IPS DF 6.9 (cell line): Measurements from ENCODE around the gene HNF4A.

ENCODE experiments used
- DNase-seq: peaks from one replicate; pipeline ENCODE4 v3.0.0-alpha.2; 2013; ENCODE audit warnings: low read depth, low spot score
- H3K27ac ChIP-seq: one replicate; pipeline ENCODE4 v1.5.1; 2013; ENCODE audit warnings: low read length, control low read depth
- H3K27me3 ChIP-seq: 2 replicates; pipeline ENCODE4 v1.6.1; 2013; ENCODE audit warnings: mild to moderate bottlenecking, low read length; ENCODE audit not compliant: control insufficient read depth, insufficient read depth
- H3K36me3 ChIP-seq: 2 replicates; pipeline ENCODE4 v1.6.1; 2013; ENCODE audit warnings: low read length; ENCODE audit not compliant: control insufficient read depth, insufficient read depth
- H3K4me1 ChIP-seq: 2 replicates; pipeline ENCODE4 v1.6.1; 2013; ENCODE audit warnings: low read length; ENCODE audit not compliant: control insufficient read depth, insufficient read depth
- H3K4me3 ChIP-seq: 2 replicates; pipeline ENCODE4 v1.5.1; 2013; ENCODE audit warnings: mild to moderate bottlenecking, low read length
- H3K9me3 ChIP-seq: 2 replicates; pipeline ENCODE4 v1.6.1; 2013; ENCODE audit warnings: low read length, inconsistent platforms; ENCODE audit not compliant: control insufficient read depth, insufficient read depth
- WGBS: extraction: QIAGEN DNeasy Blood & Tissue Kit; methylation state at CpG from one replicate; pipeline ENCODE4 v1.1.7; 2013; ENCODE audit warnings: mixed read lengths, missing lambda C conversion rate; ENCODE audit not compliant: insufficient read length, insufficient coverage; 5-methylcytosine and 5-hydroxymethylcytosine counted together

Gene HNF4A

DNA sequence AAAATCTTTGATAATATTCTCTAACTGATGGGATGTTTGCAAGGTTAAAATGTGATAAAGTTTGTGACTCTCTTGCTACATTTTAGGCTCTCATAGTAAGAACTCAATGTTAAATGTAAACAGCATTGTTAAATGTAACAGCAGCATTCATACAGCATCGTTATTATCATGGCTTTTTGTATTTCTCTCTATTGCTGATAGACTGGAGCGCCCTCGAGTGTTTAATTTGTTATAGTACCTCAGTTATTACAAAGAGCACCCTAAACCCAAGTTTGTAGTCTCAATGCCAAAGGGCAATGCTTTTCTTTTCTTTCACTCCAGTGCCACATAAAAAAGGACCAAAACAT is 105.3 kb downstream of the HNF4A start:
- no CpG with 5 or more reads among the region's 3 CpGs for WGBS
- Histone ChIP-seq H3K4me3 (no peak overlapping the region), H3K36me3 (no peaks in the 10 kb centered on the region), H3K27ac (no peak overlapping the region), H3K4me1 (no peaks in the 10 kb centered on the region), H3K9me3 (no peaks in the 10 kb centered on the region), H3K27me3 (no peaks in the 10 kb centered on the region)
- no peak for DNase-seq

DNA sequence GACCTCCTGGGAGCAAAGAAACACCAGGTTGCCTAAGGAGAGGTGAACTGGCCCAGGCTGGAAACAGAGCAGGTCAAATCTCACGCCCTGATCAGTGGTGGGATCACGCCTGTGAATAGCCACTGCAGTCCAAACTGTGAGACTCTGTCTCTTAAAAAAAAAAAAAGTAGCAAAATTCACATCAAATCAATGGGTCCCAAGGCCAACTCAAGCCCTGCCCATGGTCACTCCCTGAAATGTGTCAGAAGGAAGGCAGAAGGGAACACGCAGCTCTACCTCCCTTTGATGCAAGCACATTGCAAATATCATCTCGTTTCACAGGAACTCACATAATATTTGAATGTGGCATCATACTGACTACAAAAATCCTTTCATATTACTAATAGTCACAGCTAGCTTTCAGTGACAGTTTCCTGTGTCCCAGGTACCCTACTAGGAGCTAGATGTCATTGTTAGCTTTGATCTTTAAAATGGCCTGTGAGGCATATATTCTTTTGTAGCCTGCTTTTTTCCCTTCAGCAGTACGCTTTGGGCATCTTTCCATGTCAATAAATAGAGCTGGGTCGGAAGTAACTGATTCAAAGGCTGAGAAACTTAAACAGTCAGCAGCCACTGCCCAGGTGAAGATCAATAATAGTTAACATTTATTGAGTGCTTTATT is 105.8 kb downstream of the HNF4A start:
- no peaks in the 10 kb centered on the region for H3K36me3 ChIP-seq
- WGBS = no CpG with 5 or more reads among the region's 6 CpGs
- H3K4me1 ChIP-seq = no peaks in the 10 kb centered on the region
- H3K9me3 ChIP-seq = no peaks in the 10 kb centered on the region
- H3K27me3 ChIP-seq = no peaks in the 10 kb centered on the region
- H3K4me3 ChIP-seq = no peak overlapping the region
- no peak for DNase-seq
- H3K27ac ChIP-seq = no peak overlapping the region

- Histone ChIP-seq H3K9me3 (no peaks in the 10 kb centered on the region), H3K4me1 (no peaks in the 10 kb centered on the region), H3K27ac (no peak overlapping the region), H3K36me3 (no peaks in the 10 kb centered on the region), H3K27me3 (no peaks in the 10 kb centered on the region), H3K4me3 (no peak overlapping the region)
- no peak for DNase-seq
- WGBS = no CpG with 5 or more reads among the region's 5 CpGs
Observed at GRCh38 chr20:44461803-44462174, 106.3 kb downstream of the HNF4A start.

- H3K4me3 ChIP-seq = no peak overlapping the region
- H3K27ac ChIP-seq = no peak overlapping the region
- WGBS = no CpG with 5 or more reads among the region's 5 CpGs
- DNase-seq = no peak
- H3K36me3 ChIP-seq = no peaks in the 10 kb centered on the region
- H3K9me3 ChIP-seq = no peaks in the 10 kb centered on the region
- no peaks in the 10 kb centered on the region for H3K27me3 ChIP-seq
- H3K4me1 ChIP-seq = peaks cover 2% of the 10 kb centered on the region; the same call in 1 of the 2 replicates
Observed at GRCh38 chr20:44463466-44463865, 108.0 kb downstream of the HNF4A start.

DNA sequence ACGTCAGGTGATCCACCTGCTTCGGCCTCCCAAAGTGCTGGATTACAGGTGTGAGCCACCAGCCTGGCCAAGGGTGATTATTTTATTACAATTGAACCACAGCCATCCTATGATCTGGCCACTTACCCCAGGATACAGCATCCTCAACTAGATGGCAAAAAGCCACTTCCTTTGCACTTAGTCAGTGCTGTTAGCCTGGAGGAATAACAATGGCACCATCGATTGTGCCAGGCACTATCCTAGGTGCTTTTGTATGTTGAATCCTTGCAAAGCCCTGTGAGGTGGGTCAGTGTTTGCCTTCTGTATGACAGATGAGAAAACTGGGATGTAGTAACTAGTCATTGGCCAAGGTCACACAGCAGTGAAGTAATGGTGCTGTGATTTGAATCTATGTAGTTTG is 109.0 kb downstream of the HNF4A start:
- no peak overlapping the region for H3K4me3 ChIP-seq
- no peaks in the 10 kb centered on the region for H3K27me3 ChIP-seq
- WGBS = no CpG with 5 or more reads among the region's 3 CpGs
- peaks cover 2% of the 10 kb centered on the region; the same call in 1 of the 2 replicates for H3K4me1 ChIP-seq
- H3K36me3 ChIP-seq = no peaks in the 10 kb centered on the region
- no peak overlapping the region for H3K27ac ChIP-seq
- DNase-seq = no peak
- H3K9me3 ChIP-seq = no peaks in the 10 kb centered on the region

DNA sequence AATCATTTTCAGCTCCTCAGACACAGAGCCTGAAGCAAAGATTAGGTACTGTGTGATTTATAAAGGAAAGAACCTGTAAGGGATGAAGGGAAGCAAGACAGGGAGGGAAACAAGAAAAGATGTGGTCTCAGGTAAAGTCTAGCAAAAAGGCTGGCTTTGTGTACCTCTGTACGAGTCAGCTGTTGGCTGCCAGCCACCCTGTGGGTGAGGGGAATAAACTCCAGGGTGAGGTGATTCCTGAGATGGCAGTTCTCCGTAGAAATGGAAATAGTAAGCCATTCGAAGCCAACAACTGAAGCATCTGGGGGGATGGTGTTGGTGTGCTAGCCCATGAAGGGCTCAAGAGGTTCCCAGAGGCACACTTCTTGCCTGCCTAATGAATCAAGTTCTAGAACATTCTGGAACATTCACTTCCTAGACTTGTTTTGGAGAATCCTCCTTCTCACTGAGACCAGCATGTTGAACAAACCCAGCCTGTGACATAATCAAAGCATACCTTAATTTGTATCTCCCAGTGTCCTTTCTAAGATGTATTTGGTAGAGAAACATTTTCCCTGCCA is 109.6 kb downstream of the HNF4A start:
- H3K27ac ChIP-seq = no peak overlapping the region
- peaks cover 2% of the 10 kb centered on the region; the same call in 1 of the 2 replicates for H3K4me1 ChIP-seq
- no peak overlapping the region for H3K4me3 ChIP-seq
- no peak for DNase-seq
- no peaks in the 10 kb centered on the region for H3K9me3 ChIP-seq
- no CpG with 5 or more reads among the region's 3 CpGs for WGBS
- no peaks in the 10 kb centered on the region for H3K36me3 ChIP-seq
- no peaks in the 10 kb centered on the region for H3K27me3 ChIP-seq

- no peaks in the 10 kb centered on the region for H3K36me3 ChIP-seq
- H3K27ac ChIP-seq = no peak overlapping the region
- H3K9me3 ChIP-seq = no peaks in the 10 kb centered on the region
- no peak overlapping the region for H3K4me3 ChIP-seq
- no peak for DNase-seq
- peaks cover 2% of the 10 kb centered on the region; the same call in 1 of the 2 replicates for H3K4me1 ChIP-seq
- no CpG with 5 or more reads among the region's 12 CpGs for WGBS
- no peaks in the 10 kb centered on the region for H3K27me3 ChIP-seq
Observed at GRCh38 chr20:44467289-44467883, 111.9 kb downstream of the HNF4A start.

DNA sequence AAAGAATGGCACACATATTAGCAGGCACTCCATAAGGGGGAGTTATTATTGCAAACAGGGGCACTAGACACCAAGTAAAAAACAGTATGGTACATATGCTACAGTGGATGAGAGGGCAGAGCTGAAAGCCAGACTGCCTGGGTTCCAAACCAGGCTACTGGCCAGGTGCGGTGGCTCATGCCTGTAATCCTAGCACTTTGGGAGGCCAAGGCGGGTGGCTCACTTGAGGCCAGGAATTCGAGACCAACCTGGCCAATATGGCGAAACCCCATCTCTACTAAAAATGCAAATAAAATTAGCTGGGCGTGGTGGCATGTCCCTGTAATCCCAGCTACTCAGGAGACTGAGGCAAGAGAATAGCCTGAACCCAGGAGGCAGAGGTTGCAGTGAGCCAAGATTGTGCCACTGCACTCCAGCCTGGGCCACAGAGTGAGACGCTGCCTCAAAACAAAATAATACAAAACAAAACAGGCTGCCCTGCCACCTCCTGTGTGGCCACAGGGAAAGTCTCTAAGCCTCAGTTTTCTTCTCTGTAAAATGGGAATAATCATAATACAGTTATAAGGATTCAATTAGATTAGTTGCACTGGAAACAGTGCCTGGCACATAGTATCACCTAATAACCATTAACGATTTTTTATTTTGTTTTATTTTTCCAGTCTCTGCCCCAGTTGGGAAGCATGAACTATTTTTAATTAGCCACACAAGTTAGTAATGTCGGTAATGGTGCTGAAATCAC is 112.7 kb downstream of the HNF4A start:
- Histone ChIP-seq H3K36me3 (no peaks in the 10 kb centered on the region), H3K4me1 (peaks cover 2% of the 10 kb centered on the region; the same call in 1 of the 2 replicates), H3K9me3 (no peaks in the 10 kb centered on the region), H3K27me3 (no peaks in the 10 kb centered on the region), H3K4me3 (no peak overlapping the region), H3K27ac (no peak overlapping the region)
- WGBS = no CpG with 5 or more reads among the region's 8 CpGs
- no peak for DNase-seq

GRCh38 chr20:44470327-44470726 is 114.8 kb downstream of the HNF4A start:
- Histone ChIP-seq H3K4me1 (peaks cover 2% of the 10 kb centered on the region; the same call in 1 of the 2 replicates), H3K36me3 (no peaks in the 10 kb centered on the region), H3K27me3 (no peaks in the 10 kb centered on the region), H3K9me3 (no peaks in the 10 kb centered on the region), H3K4me3 (no peak overlapping the region), H3K27ac (no peak overlapping the region)
- DNase-seq = no peak
- WGBS = no CpG with 5 or more reads among the region's 5 CpGs

- no peak overlapping the region for H3K4me3 ChIP-seq
- WGBS = no CpG with 5 or more reads among the region's 2 CpGs
- DNase-seq = no peak
- H3K9me3 ChIP-seq = no peaks in the 10 kb centered on the region
- H3K27ac ChIP-seq = no peak overlapping the region
- no peaks in the 10 kb centered on the region for H3K36me3 ChIP-seq
- H3K4me1 ChIP-seq = peaks cover 2% of the 10 kb centered on the region; the same call in 1 of the 2 replicates
- H3K27me3 ChIP-seq = no peaks in the 10 kb centered on the region
Observed at GRCh38 chr20:44471481-44471882, 116.0 kb downstream of the HNF4A start.
